Neutrophil (primary cell): ENCODE results near the gene WDR77.
A peak's percentile ranks its signal among the peaks of the same experiment; 100 is the strongest.

ENCODE experiments used
- H3K27ac ChIP-seq: fragments of 200-600 bp; sonication (generic); 2 replicates; pipeline ENCODE4 v1.5.1; 2016; ENCODE audit warnings: mild to moderate bottlenecking, moderate library complexity
- H3K27me3 ChIP-seq: fragments of 200-600 bp; sonication (generic); 2 replicates; pipeline ENCODE4 v1.6.0; 2016; ENCODE audit warnings: mild to moderate bottlenecking
- H3K36me3 ChIP-seq: fragments of 200-600 bp; sonication (generic); 2 replicates; pipeline ENCODE4 v1.5.1; 2017
- H3K4me1 ChIP-seq, 2 experiments: fragments of 200-600 bp in 1 of 2; sonication (generic) in 1 of 2; 1 replicate in 1 of 2; 2 replicates in 1 of 2; pipeline versions ENCODE4 v1.5.1 to v1.6.1; 2013 to 2016; ENCODE audit warnings: low read depth in 1 of 2, low read length in 1 of 2, mild to moderate bottlenecking in 1 of 2, moderate library complexity in 1 of 2; ENCODE audit not compliant: control insufficient read depth in 1 of 2, insufficient read depth in 1 of 2
- H3K4me3 ChIP-seq, 2 experiments: fragments of 200-600 bp in 1 of 2; sonication (generic) in 1 of 2; 1 replicate in 1 of 2; 2 replicates in 1 of 2; pipeline ENCODE4 v1.5.1; 2013 to 2016; ENCODE audit warnings: low read depth in 1 of 2, low read length in 1 of 2, mild to moderate bottlenecking in 1 of 2, moderate library complexity in 1 of 2
- H3K9me3 ChIP-seq: fragments of 200-600 bp; sonication (generic); 2 replicates; pipeline ENCODE4 v1.5.1; 2016
- TF ChIP-seq, protein P1 (sequence below): fragments of 200-600 bp; sonication (generic); IDR thresholded peaks from 2 replicates; pipeline ENCODE4 v1.5.1; 2016; ENCODE audit warnings: antibody characterized with exemption

The WDR77 gene

DNA sequence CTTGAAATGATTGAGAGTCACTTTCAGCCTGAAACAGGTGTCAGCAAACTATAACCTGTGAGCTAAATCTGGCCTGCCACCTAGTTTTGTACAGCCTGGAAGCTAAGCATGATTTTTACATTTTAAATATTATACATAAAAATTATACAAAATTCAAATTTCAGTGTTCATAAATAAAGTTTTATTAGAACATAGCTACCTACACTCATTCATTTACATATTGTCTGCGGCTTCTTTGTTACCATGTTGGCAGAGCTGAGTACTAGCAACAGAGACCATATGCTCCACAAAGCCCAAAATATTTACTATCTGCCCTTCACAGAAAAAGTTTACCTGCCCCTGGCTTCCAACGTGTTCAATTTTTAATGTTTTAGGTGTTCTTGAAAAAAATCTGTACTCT lies 16.7 kb upstream of the WDR77 start:
- Histone ChIP-seq H3K36me3 (peaks cover 25% of the 10 kb centered on the region), H3K27me3 (no peaks in the 10 kb centered on the region), H3K27ac (no peak overlapping the region), H3K4me1 (peaks cover 14 to 15% of the 10 kb centered on the region in 2 experiments), H3K4me3 (no peak overlapping the region), H3K9me3 (no peaks in the 10 kb centered on the region)
- TF ChIP-seq, protein P1, sequence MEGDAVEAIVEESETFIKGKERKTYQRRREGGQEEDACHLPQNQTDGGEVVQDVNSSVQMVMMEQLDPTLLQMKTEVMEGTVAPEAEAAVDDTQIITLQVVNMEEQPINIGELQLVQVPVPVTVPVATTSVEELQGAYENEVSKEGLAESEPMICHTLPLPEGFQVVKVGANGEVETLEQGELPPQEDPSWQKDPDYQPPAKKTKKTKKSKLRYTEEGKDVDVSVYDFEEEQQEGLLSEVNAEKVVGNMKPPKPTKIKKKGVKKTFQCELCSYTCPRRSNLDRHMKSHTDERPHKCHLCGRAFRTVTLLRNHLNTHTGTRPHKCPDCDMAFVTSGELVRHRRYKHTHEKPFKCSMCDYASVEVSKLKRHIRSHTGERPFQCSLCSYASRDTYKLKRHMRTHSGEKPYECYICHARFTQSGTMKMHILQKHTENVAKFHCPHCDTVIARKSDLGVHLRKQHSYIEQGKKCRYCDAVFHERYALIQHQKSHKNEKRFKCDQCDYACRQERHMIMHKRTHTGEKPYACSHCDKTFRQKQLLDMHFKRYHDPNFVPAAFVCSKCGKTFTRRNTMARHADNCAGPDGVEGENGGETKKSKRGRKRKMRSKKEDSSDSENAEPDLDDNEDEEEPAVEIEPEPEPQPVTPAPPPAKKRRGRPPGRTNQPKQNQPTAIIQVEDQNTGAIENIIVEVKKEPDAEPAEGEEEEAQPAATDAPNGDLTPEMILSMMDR, result no peak

DNA sequence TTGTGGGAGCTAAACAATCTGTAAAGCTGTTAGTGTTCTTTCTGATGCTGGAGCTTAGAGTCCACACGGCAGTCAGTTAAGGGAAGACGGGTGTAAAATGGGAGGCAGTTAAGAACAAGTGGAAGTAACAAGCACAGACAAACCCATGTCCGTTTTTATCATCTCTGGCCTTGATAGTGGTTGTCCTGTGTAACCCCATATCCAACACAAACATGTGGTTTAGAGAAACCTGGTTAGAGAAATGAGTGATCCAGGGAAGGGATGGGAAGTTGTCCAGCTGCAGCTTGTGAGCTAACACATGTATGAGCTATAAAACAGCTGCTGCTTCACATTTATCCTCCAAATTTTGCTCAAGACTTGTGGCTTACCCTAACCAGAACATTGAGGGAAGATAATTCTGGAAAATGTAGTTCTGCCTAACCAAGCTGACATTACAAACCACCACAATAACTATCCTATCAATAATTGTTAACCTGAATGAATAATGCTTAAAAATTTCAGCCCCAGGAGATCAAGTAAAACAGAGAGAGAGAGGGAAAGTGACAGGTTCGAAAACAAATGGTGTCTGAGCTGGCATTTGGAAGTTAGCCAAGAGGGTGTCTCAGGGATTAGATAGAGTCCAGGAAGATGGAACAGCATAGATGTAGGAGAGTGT lies 14.1 kb upstream of the WDR77 start:
- Histone ChIP-seq H3K36me3 (peaks cover 47% of the 10 kb centered on the region), H3K4me3 (no peak overlapping the region), H3K27ac (peak overlapping the region; percentile 13), H3K27me3 (no peaks in the 10 kb centered on the region), H3K4me1 (no peaks in the 10 kb centered on the region), H3K9me3 (no peaks in the 10 kb centered on the region)
- TF ChIP-seq, protein P1, result no peak

DNA sequence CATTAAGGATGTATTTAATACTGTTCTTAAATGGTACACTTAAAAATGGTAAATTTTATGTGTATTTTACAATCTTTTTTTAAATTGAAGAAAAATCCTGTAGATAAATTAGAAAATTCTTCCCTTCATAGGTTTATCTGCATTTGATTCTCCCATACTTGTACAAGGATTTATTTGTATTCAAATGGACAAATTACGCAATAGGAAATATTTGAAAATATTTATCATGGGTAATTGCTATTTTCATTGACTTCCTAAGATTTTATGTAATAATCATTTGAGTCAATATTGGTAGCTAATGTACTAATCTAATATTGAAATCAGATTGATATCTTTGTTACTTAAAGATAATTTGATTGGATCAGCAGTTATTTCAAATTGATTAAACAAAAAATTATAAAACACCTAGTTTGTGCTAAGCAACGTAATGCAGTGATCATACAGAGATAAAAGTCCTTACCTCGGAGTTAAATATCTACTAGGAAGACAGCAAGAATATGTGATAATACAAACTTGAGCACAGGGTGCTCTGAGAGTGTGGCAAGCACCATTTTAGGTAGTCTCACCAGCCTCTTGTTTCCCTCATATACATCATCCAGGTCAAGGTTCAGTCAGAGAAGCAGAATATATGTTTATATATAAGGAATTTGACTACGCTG lies 13.4 kb upstream of the WDR77 start:
- TF ChIP-seq, protein P1, result no peak
- Histone ChIP-seq H3K4me1 (no peaks in the 10 kb centered on the region), H3K27ac (peak overlapping the region; percentile 13), H3K27me3 (no peaks in the 10 kb centered on the region), H3K9me3 (no peaks in the 10 kb centered on the region), H3K36me3 (peaks cover 54% of the 10 kb centered on the region), H3K4me3 (no peak overlapping the region)

DNA sequence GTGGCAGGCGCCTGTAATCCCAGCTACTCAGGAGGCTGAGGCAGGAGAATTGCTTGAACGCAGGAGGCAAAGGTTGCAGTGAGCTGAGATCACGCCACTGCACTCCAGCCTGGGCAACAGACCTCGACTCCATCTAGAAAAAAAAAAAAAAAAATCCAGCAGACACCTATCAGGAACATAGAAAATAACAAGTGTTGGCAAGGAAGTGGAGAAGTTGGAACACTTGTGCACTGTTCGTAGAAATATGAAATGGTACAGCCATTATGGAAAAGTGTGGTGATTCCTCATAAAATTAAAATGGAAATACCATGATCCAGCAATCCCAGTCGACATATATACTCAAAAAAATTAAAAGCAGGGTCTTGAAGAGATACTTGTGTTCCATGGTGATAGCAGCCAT lies 12.7 kb upstream of the WDR77 start:
- Histone ChIP-seq H3K27ac (no peak overlapping the region), H3K36me3 (peaks cover 61% of the 10 kb centered on the region)
- TF ChIP-seq, protein P1, result no peak

DNA sequence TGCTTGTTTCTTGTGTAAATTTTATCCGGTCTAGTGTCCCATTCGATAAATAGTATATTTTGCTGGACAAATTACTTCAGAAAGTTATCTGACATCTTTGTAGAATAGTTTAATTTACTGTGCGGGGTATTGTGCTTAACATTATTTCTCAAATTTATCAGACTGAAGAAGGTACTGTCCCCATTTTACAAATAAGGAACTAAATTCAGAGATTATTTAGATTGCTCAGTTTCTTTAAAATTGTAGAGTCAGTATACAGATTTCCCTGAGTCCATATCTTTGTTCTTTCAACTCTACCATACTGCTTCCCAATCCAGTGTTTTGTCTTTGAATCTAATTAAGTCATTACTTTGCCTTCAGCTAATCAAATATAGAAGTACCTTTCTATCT lies 6.6 kb upstream of the WDR77 start:
- Histone ChIP-seq H3K4me1 (peaks cover 4 to 14% of the 10 kb centered on the region in 2 experiments), H3K9me3 (no peaks in the 10 kb centered on the region), H3K27me3 (no peaks in the 10 kb centered on the region), H3K36me3 (peaks cover 73% of the 10 kb centered on the region), H3K4me3 (no peak overlapping the region), H3K27ac (no peak overlapping the region)
- TF ChIP-seq, protein P1, result no peak

More for the DNA sequence above, 12.7 kb upstream of the WDR77 start:
- Histone ChIP-seq H3K9me3 (no peaks in the 10 kb centered on the region), H3K4me1 (no peaks in the 10 kb centered on the region), H3K4me3 (no peak overlapping the region), H3K27me3 (no peaks in the 10 kb centered on the region)
